ENCODE data around the gene EXOC3.
"Not testable (repeated sequence)": the region's sequence is repeated elsewhere in the genome, so short reads cannot be mapped to it uniquely, and the experiment has no call there.

The EXOC3 gene

DNA sequence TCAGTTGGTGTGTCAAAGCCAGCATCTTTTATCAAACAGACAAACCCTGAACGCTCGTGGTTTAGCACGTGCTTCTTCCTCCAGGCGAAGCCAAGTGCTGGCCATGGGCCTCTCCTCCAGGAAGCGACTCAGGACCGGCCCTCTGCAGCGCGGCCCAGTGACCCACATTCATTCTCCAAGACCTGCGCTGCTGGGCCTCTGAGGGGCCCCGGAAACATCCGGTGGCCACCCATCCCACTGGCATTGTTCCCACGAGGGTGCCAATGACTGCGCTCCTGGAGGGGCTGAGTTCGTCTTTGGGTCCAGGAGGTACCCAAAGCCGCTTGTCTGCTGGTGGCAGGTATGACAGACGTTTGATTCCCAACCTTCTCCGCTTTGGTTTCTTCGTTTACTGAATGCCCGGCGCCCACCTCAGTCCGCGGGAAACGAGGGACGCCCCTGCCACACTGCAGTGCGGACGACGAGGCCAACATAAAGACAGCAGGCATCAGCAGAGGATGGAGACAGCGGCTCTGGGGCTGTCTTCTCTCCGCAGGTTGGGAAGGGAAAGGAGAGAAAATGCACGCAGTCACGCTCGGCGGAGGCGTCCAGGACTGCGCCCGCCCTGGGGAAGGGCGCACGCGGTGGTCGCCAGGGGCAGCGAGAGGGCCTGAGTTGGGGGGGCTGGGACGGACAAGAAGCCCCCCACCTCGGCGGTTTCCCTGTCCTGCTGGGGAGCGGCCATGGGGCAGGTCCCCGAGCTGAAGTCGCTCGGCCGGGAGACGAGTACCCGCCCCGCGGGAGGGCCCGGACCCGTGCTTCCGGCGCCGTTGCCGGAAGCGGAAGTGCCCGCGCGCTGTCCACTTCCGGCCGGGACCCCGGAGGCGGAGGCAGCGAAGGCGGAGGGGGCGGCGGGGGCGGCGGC lies at the start of gene EXOC3:
TSS of gene EXOC3 (plus strand) at position 842 of the 904 bp plus-strand sequence. CDS start 3,030 bp downstream, outside the sequence.
- DNase-seq (ENCODE audit: low spot score), result peak; percentile 69

DNA sequence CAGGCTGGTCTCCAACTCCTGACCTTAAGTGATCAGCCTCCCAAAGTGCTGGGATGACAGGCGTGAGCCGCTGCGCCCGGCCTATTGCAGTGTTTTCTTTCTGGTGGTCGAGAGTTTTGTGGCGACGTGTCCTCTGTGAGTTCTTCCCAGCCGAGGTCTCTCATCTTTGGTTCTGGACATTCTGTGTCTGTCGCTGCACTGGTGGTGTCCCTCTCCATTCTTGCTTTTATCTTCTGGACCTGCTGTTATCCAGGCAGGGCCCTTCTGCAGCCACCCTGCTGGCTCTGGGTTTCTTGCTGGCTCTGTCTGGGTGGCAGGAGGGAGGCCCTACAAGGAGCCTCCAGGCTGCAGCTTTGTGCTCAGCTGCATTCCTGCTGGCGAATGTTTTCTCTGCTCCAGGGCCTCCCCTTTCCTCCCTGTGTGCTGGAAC lies 49.1 kb upstream of the EXOC3 start:
- DNase-seq (ENCODE audit: low spot score), result no peak

- DNase-seq (ENCODE audit: low spot score), result no peak
Measured at GRCh38 chr5:394671-395155, 48.3 kb upstream of the EXOC3 start.

GRCh38 chr5:395156-395920 lies 47.6 kb upstream of the EXOC3 start:
- no peak for DNase-seq (ENCODE audit: low spot score)

DNA sequence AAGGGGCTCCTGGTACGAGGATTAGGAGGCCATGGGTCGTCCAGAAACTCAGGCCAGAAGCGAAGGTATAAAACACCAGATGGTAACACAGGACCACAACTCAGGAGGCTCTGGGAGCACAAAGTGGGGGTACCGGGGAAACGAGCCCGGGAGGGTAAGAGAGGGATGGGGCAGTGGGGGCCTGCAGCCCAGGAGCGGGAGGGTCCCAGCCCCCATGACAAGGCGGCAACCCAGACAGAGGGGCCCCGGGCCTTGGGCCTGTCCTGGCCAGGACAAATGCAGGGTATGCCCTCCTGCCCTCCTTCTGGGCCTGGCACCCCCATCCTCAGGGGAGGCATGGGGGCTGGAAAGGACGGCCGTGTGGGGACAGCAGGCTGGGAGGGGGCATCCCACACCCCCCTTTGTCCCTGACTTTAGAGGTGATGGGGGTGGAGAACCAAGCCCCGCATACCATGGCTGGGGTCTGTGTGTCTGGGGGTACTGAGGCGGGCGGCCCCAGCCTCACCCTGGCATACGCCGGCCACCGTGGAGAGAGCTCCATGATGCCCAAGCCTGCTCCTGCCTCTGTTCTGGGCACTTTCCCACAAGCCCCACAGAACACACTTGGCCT lies 47.0 kb upstream of the EXOC3 start:
- DNase-seq (ENCODE audit: low spot score), result no peak

- no peak for DNase-seq (ENCODE audit: low spot score)
Measured at GRCh38 chr5:396531-396961, 46.4 kb upstream of the EXOC3 start.

GRCh38 chr5:398141-398474 lies 44.9 kb upstream of the EXOC3 start:
- not testable (repeated sequence) for DNase-seq (ENCODE audit: low spot score)

DNA sequence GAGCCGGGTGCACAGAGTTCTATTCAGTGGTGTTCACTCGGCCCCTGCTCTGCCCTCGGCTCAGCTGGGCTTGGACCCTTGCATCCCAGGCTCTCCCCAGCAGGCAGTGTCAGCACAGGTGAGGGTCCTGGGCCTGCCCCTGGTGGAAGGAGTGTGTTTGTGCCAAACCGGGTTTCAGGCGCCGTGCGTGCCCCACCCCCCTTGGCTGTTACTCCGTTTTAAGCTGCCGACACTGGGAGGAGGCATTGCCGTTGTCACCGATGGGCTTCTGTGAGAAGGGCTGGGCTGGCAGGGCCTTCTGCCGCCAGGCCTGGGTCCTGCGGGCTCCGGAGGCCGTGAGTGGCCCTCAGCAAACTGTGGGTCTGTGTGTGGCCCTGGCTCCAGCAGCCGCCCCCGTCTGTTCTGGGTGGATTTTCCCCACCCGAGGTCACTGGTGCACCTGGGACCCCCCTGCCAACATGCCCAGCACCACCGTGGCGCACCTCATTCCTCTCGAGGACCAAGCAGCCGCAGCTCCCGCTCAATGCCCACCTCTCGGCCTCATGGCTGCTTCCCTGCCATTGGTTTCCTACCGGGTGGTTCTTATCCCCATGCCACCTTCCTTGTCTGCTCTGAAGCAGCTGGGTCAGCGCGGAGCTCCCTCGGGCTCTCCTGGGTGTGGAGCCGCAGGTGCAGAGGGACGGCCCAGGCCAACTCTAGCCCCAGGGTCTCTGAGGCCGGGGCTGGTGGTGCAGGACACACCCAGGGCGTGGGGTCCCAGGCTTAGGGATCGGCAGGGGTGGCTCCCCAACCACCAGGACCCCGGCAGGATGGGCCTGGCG lies 44.3 kb upstream of the EXOC3 start:
- no peak for DNase-seq (ENCODE audit: low spot score)

DNA sequence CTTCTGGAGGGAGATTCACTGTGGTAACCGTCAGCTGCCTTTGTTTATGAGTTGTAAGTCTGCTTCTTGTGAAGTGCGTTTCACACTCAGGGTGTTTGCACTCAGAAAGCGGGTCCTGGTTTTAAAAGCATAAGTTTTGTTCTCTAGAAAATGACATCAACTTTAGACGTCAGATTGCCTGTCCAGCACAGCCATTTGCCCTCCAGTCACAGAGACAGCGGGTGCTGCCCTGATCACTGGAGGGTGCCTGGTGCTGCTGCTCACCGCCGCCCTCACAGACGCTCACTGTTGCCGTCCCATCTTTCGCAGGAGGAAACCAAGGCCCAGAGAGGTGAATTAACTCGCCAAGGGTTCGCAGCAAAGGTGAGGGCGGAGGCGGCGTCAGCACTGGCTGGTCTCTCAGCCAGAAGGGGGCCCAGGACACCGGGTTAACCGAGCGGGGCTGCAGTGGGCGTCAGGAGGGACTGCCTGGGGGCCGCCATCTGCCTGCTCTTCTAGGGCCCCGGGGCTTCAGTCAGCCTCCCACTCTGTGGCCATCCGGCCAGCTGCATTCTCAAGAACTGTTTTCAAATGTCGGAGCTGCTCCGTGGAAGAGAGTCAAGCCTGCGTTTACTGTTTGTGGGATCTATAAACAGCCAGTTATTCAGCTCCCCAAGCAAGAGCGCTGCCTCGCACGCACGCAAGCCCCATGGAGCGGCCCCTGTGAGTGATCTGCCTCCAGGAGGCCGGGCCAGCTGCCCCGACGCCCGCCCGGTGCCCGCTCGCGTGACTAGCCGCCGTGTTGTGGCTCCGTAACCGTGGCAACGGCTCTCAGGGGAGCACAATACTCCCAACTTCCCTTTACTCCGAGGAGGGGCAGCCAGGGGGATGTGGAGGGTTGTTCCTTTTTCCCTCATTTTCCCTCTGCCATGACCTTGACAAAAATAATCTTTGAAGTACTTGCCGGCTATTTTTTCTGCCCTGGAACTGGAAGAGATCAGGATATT lies 43.4 kb upstream of the EXOC3 start:
- peak; percentile 25 for DNase-seq (ENCODE audit: low spot score)

DNA sequence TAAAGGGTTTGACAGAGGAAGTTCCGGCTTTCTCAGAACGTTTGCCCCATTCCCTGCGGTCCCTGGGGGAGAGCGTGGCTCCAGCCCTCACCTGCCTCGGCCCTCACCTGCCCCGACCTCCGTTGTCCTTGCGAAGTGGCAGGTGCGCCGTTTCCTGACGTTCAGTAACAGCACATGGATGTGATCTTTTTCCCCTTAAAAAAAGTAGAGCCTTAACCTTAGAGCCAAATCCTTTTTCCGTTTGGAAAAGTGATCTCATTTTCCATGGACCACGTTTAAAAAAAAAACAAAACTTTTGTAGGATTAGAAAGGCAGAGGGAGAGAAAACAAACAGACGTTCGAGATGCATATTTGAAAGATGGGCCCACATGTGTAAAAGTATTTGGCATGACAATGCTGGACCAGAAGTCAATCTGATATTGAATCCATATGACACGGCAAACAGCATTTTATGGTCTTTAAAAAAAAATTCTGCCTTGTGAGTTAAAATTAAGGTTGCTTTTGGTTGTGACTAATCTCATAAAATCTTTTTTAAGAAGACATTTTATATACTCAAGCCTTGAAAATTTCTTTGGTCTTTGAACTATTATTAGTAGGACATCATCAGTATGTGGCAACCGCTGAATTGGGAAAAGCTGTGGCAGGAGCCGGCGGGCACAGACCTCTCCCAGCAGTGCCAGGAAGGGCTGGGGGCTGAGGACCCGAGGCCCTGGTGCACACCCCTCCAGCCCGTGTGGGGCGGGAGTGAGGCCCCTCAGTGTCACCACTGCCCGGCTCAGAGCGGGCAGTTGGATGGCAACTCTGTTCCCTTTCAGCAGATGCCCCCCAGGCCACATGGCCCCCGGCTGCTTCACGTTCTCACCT lies 42.5 kb upstream of the EXOC3 start:
- DNase-seq (ENCODE audit: low spot score), result no peak

GRCh38 chr5:401146-402034 lies 41.6 kb upstream of the EXOC3 start:
- DNase-seq (ENCODE audit: low spot score), result no peak

- not testable (repeated sequence) for DNase-seq (ENCODE audit: low spot score)
Measured at GRCh38 chr5:402219-402614, 40.8 kb upstream of the EXOC3 start.

GRCh38 chr5:402615-403359 lies 40.2 kb upstream of the EXOC3 start:
- DNase-seq (ENCODE audit: low spot score), result no peak

GRCh38 chr5:403995-404394 lies 39.0 kb upstream of the EXOC3 start:
- DNase-seq (ENCODE audit: low spot score), result no peak

DNA sequence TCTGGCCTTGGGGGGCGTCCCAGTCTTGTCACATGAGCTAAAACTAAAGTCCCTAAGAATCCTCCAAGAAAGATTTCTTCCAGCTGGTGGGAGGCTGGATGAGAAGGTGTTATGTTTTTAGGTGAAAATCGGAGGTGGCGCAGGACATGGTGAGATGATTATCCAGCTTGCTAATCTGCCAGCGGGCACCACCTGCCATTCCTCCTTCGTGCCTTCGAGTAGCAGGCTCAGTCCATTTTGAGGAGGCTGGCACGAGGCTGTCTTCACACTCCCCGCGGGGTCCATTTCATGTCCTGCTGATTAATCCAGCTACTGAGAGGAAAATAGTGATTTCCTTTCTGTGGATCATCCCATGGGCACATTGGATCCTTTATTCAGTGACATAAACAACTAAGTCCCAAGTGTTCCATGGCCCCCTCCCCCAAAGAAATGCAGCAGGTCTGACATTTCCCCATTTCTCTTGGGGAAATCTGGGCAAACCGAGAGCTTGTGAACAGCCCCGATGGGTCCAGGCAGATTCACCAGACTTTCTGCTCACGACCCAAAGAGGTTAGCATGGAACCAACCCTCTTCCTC lies 38.2 kb upstream of the EXOC3 start:
- DNase-seq (ENCODE audit: low spot score), result no peak

GRCh38 chr5:405421-405820 lies 37.6 kb upstream of the EXOC3 start:
- no peak for DNase-seq (ENCODE audit: low spot score)

DNA sequence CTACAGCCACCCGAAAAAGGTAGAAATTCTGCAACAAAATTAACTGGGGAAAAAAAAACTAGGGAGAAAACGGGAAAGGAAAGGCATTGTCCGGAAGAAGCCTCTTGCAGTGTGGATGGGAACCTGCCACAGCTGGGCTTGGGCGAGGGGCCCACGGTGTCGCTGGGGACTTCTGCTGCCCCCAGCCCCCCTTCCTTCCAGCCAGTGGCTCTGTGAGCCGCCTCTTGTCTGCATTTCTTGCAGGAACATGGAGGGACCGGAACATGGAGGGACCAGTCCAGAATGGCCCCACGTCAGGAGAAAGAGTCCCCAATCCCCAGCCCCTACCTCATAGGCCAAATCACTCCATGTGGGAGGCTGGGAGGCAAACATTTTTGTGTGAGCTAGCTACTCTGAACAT lies 36.9 kb upstream of the EXOC3 start:
- DNase-seq (ENCODE audit: low spot score), result no peak

Data from CD4-positive, alpha-beta T cell treated with Interleukin-6 at 100 ng/mL for 8 hours (primary cell).